ENCODE results near the gene ANKRD40CL. TPM values are rescaled to one million over a fixed set of nuclear protein-coding genes. Genes with fewer than 3 reads are reported as not detected.
"Not testable (repeated sequence)": the region's sequence is repeated elsewhere in the genome, so short reads cannot be mapped to it uniquely, and the experiment has no call there.

Gene ANKRD40CL
- total RNA-seq, 1 experiment from 2014 or later: not detected

DNA sequence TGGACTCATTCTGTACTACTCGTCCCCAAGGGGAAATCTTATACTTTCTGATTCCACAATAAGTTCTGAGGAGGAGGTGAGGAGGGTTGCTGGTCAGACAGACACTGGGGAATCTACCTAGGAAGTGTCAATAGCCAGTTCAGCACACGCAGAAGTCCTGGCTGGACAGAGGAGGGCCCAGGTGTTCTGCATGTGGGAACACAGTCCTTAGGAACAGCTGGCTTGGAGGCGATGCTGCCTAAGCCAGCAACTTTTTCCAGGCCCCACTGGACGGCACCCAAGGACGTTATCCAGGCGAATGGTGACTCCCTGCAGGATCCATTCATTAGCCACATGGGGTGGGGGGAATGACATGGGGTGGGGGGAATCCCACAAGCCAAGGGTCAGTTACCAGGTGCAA is 38.2 kb upstream of the ANKRD40CL start:
- CTCF ChIA-PET: interaction anchor here (0.9 kb wide), 1 partner anchor 50 kb away, joined by 3 read pairs; no protein-coding TSS in a partner anchor
- intact Hi-C loops (cut with micrococcal nuclease; ENCODE audit: unreplicated experiment): no loop called here
- ATAC-seq: no peak
- no peaks in the 10 kb centered on the region for H3K36me3 ChIP-seq (ENCODE audit: control insufficient read depth, insufficient read depth, low read length)
- POLR2A ChIA-PET: interaction anchor here (0.6 kb wide), 1 partner anchor 148 kb away, joined by 11 read pairs; no protein-coding TSS in a partner anchor
- BruUV-seq (replicated peaks): no TSS peak
- no peak overlapping the region for H3K4me3 ChIP-seq (ENCODE audit: low read depth in 2 of 2, low read length in 2 of 2)
- TF ChIP-seq, protein P1, sequence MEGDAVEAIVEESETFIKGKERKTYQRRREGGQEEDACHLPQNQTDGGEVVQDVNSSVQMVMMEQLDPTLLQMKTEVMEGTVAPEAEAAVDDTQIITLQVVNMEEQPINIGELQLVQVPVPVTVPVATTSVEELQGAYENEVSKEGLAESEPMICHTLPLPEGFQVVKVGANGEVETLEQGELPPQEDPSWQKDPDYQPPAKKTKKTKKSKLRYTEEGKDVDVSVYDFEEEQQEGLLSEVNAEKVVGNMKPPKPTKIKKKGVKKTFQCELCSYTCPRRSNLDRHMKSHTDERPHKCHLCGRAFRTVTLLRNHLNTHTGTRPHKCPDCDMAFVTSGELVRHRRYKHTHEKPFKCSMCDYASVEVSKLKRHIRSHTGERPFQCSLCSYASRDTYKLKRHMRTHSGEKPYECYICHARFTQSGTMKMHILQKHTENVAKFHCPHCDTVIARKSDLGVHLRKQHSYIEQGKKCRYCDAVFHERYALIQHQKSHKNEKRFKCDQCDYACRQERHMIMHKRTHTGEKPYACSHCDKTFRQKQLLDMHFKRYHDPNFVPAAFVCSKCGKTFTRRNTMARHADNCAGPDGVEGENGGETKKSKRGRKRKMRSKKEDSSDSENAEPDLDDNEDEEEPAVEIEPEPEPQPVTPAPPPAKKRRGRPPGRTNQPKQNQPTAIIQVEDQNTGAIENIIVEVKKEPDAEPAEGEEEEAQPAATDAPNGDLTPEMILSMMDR (IDR thresholded peaks at IDR 0.05): no peak
- no peak for TF ChIP-seq POLR2AphosphoS5 (IDR thresholded peaks at IDR 0.05; ENCODE audit: low read depth, low read length)
- no peak for TF ChIP-seq SIN3A (IDR thresholded peaks at IDR 0.05; ENCODE audit: borderline replicate concordance, insufficient read depth, low read depth, low read length)
- no peak for TF ChIP-seq TCF7L2 (IDR thresholded peaks at IDR 0.05; ENCODE audit: low read depth, low read length)
- TF ChIP-seq, protein P2, sequence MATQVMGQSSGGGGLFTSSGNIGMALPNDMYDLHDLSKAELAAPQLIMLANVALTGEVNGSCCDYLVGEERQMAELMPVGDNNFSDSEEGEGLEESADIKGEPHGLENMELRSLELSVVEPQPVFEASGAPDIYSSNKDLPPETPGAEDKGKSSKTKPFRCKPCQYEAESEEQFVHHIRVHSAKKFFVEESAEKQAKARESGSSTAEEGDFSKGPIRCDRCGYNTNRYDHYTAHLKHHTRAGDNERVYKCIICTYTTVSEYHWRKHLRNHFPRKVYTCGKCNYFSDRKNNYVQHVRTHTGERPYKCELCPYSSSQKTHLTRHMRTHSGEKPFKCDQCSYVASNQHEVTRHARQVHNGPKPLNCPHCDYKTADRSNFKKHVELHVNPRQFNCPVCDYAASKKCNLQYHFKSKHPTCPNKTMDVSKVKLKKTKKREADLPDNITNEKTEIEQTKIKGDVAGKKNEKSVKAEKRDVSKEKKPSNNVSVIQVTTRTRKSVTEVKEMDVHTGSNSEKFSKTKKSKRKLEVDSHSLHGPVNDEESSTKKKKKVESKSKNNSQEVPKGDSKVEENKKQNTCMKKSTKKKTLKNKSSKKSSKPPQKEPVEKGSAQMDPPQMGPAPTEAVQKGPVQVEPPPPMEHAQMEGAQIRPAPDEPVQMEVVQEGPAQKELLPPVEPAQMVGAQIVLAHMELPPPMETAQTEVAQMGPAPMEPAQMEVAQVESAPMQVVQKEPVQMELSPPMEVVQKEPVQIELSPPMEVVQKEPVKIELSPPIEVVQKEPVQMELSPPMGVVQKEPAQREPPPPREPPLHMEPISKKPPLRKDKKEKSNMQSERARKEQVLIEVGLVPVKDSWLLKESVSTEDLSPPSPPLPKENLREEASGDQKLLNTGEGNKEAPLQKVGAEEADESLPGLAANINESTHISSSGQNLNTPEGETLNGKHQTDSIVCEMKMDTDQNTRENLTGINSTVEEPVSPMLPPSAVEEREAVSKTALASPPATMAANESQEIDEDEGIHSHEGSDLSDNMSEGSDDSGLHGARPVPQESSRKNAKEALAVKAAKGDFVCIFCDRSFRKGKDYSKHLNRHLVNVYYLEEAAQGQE (IDR thresholded peaks at IDR 0.05; ENCODE audit: insufficient read depth in 1 of 2, low read depth in 2 of 2, low read length in 1 of 2): no peak
- peaks cover 4% of the 10 kb centered on the region; the same call in 1 of the 2 replicates for H3K4me1 ChIP-seq (ENCODE audit: control insufficient read depth, insufficient read depth, low read length)
- in situ Hi-C loops (cut with HindIII; ENCODE audit: low pct_unique_long_range_greater_than_20kb, low sequenced_read_pairs): no loop called here
- no peaks in the 10 kb centered on the region for H3K9me3 ChIP-seq (ENCODE audit: control insufficient read depth, insufficient read depth, low read depth, low read length)
- no peak overlapping the region for H3K27ac ChIP-seq (ENCODE audit: low read length)
- no peak for DNase-seq (ENCODE audit: low read depth, low spot score)
- no peaks in the 10 kb centered on the region for H3K27me3 ChIP-seq (ENCODE audit: control insufficient read depth, insufficient read depth, low read length)

DNA sequence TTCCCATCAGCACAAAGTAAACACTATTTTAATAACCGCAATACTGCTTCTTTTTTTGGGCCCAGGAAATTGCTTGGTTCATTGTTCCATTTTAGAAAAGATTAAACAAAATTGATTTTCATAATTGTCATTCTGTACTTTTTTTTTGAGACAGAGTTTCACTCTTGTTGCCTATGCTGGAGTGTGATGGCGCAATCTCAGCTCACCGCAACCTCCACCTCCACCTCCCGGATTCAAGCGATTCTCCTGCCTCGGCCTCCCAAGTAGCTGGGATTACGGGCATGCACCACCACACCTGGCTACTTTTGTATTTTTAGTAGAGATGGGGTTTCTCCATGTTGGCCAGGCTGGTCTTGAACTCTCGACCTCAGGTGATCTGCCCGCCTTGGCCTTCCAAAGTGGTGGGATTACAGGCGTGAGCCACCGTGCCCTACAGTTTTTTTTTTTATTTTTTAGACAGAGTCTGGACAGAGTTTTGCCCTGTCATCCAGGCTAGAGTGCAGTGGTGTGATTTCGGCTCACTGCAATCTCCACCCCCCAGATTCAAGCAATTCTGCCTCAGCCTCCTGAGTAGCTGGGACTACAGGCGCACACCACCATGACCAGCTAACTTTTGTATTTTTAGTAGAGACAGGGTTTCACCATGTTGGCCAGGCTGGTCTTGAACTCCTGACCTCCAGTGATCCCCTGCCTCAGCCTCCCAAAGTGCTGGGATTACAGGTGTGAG is 37.6 kb upstream of the ANKRD40CL start:
- H3K4me1 ChIP-seq (ENCODE audit: control insufficient read depth, insufficient read depth, low read length); H3K27ac ChIP-seq (ENCODE audit: low read length); POLR2A ChIA-PET; CTCF ChIA-PET; H3K36me3 ChIP-seq (ENCODE audit: control insufficient read depth, insufficient read depth, low read length); H3K27me3 ChIP-seq (ENCODE audit: control insufficient read depth, insufficient read depth, low read length); H3K9me3 ChIP-seq (ENCODE audit: control insufficient read depth, insufficient read depth, low read depth, low read length); in situ Hi-C loops (cut with HindIII; ENCODE audit: low pct_unique_long_range_greater_than_20kb, low sequenced_read_pairs); intact Hi-C loops (cut with micrococcal nuclease; ENCODE audit: unreplicated experiment); DNase-seq (ENCODE audit: low read depth, low spot score); H3K4me3 ChIP-seq (ENCODE audit: low read depth in 2 of 2, low read length in 2 of 2); BruUV-seq (replicated peaks); ATAC-seq: not testable (repeated sequence)

DNA sequence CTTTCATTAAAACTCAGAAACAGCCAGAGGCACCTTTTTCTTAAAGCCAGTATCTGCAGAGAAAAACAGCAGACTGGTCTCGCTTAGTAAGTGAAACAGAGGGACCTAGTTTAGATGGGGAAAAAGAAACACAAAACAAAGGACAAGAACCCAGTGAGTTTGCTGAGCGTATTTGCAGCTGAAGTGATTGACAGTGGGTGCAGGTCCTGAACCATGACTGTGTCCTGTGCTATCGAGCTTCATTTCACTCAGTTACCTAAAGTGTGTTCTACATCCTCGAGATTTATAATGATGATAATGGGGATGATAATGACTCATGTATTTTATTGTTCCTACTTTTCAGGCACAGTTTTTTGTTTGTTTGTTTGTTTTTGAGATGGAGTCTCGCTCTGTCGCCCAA is 36.4 kb upstream of the ANKRD40CL start:
- H3K36me3 ChIP-seq (ENCODE audit: control insufficient read depth, insufficient read depth, low read length): no peaks in the 10 kb centered on the region
- H3K4me1 ChIP-seq (ENCODE audit: control insufficient read depth, insufficient read depth, low read length): peaks cover 4% of the 10 kb centered on the region; the same call in 1 of the 2 replicates
- DNase-seq (ENCODE audit: low read depth, low spot score) (no peak), ATAC-seq (no peak)
- intact Hi-C loops (cut with micrococcal nuclease; ENCODE audit: unreplicated experiment) (no loop called here), in situ Hi-C loops (cut with HindIII; ENCODE audit: low pct_unique_long_range_greater_than_20kb, low sequenced_read_pairs) (no loop called here)
- no TSS peak for BruUV-seq (replicated peaks)
- no peak overlapping the region for H3K27ac ChIP-seq (ENCODE audit: low read length)
- no peaks in the 10 kb centered on the region for H3K9me3 ChIP-seq (ENCODE audit: control insufficient read depth, insufficient read depth, low read depth, low read length)
- no peaks in the 10 kb centered on the region for H3K27me3 ChIP-seq (ENCODE audit: control insufficient read depth, insufficient read depth, low read length)
- TF ChIP-seq, protein P1 (IDR thresholded peaks at IDR 0.05): no peak
- no peak for TF ChIP-seq SIN3A (IDR thresholded peaks at IDR 0.05; ENCODE audit: borderline replicate concordance, insufficient read depth, low read depth, low read length)
- no peak for TF ChIP-seq POLR2AphosphoS5 (IDR thresholded peaks at IDR 0.05; ENCODE audit: low read depth, low read length)
- TF ChIP-seq TCF7L2 (IDR thresholded peaks at IDR 0.05; ENCODE audit: low read depth, low read length): no peak
- TF ChIP-seq, protein P2 (IDR thresholded peaks at IDR 0.05; ENCODE audit: insufficient read depth in 1 of 2, low read depth in 2 of 2, low read length in 1 of 2): no peak
- no peak overlapping the region for H3K4me3 ChIP-seq (ENCODE audit: low read depth in 2 of 2, low read length in 2 of 2)
- ChIA-PET POLR2A (no interaction called here), CTCF (no interaction called here)

All from Panc1 (cell line).